Measurements from ENCODE around the gene SLC5A10.

Gene SLC5A10

DNA sequence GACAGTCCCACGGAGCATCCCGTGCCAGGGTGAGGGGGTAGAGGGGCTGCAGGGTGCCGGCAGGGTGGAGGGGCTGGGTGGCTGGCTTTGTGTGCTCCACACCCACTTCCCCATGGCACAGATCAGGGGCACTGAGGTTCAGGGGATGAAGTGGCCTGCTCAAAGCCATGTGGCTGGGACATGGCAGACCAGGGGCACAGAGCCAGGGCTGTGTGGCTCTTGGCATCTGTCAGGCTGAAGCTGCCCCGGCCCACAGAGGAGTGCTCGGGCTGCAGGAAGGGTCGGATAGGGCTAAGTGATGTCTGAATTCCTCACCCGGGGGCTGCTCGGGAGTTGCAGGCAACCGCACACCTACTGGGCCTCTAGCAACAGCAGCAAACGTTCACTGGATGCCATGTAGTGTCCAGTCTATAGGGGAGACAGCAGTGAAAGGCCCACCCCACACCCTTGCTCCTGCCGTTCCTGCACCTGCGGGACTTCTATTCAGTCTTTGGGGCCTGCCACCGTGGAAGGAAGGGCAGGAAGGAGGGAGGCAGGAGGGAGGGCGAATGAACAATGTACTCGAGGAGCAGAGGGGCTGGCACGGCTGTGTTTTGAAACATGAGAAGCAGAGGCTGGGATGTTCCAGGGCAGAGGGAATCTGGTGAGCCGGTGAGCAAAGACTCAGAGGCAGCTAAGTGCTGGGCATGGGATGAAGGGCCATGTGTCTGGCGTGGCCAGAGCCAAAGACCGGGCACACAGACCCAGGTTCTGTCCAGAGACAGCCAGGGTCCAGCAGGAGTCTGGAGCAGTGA lies 15.1 kb downstream of the SLC5A10 start:
- no peak for DNase-seq

DNA sequence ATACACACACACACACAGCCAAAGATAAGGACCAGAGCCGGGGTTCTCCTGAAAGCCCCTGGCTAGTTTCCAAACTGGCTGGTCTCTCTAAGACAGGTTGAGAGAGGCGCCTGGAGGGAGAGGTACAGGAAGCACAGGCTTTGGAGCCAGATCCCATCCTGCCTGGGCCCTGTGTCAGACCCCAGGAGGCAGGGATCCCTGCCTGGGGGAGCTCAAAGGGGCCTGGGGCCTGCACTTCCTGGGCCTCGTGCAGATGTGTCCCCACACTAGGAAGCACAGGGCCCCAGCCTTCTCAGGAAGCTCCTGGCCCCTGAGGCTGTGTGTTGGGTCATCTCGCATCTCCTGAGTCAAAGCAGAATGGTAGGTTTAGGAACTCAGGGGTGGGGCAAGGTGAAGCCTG lies 16.0 kb downstream of the SLC5A10 start:
- no peak for DNase-seq

DNA sequence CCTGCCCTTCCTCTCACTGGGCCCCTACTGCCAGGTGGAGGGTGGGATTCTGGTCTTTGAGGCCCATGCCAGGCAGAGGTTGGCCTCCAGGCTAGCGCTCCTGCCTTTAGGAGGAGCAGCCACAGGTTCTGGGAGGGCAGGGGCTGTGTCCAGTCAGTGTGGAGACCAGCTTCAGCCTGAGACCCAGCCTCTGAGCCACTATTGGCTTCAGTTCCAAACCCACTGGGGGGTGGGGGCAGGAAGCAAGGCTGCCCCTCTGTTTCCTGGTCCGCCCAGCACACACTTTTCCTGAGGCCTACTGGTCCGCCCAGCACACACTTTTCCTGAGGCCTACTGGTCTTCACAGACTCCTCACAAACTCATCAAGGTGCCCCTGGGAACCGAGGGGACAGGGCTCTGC lies 16.4 kb downstream of the SLC5A10 start:
- no peak for DNase-seq

DNA sequence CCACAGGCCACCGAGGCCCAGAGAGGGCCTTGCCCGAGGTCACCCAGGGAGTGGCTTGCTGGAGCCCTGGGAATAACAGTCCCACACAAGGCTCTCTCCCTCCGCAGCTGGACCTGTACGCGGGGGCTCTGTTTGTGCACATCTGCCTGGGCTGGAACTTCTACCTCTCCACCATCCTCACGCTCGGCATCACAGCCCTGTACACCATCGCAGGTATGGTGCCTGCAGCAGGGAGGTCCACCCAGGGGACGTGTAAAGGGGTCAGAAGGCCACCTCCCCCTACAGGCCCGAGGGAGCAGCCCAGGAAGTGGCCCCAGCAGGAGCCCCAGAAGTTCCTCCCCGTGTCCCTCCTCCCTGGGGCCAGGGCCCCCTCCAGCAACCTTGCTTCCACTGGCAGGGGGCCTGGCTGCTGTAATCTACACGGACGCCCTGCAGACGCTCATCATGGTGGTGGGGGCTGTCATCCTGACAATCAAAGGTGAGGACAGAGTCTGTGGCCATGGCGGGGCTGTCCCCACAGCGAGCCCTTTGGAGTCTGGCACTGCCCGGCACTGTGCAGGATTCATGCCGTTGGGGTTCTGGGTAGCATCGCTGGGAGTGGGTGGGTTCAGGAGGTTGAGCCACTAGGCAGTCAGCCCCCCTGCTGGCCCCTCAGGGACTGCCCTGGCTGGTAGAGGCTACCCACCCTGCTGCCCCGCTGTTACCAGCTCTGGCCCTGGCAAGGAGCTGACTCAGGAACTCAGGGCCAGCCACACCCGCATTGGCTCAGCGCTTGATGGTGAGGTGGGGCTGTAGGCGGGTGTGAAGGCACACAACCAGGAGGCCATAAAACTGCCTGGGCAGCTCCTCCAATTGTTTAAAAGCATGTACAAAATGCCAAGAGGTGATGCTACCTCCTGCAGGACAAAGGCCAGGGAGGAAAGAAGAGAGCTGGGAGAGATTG lies 17.3 kb downstream of the SLC5A10 start:
- DNase-seq: no peak

DNA sequence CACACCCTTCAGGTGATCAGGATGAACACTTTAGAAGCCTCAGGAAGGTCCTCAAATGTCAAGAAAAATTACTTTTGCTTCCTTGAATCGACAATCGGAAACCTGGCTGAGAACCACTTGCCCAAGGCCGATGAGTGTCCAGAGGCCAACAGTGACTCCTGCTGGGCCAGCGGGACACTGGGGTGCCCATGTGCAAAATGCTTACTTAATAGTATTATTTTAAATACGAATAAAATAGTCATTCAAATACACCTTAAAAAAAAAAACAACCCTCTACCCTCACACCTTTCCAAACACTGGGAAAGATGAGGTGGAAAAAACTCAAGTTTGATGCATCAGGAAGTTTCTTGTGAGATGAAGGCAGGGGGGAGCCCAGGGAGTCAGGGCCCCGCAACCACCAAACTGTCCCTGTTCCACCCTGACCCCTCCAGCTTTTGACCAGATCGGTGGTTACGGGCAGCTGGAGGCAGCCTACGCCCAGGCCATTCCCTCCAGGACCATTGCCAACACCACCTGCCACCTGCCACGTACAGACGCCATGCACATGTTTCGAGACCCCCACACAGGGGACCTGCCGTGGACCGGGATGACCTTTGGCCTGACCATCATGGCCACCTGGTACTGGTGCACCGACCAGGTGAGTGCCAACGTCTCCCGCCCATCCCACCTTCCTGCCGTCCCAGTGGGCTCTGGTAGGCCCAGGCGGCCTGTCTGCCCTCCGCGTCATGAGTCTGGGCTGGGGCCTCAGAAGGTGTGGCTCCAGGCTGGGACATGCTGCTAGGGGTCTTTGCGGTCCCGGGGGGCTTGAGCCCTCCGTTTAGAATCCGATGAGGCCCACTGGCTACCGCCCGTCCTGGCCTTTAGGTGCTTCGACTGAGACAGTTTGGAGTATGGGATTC lies 18.9 kb downstream of the SLC5A10 start:
- no peak for DNase-seq

DNA sequence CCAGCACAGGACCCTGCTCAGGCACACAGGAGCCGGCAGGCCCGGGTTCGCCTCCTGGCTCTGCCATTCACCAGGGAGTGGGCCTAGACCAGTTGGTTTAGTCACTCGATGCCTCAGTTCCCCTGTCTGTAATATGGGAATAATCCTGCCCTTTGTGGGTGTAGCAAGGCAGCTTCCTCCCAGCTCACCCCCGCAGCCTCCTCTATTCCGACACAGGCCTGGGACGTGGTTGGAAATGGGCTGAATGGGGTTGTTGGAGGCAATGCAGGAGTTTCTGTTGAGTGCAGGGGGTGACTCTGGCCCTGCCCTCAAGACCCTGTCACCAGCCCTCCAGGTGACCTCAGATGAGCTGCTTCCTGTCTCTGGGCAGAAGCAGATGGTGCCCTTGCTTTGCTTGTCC lies 19.8 kb downstream of the SLC5A10 start:
- no peak for DNase-seq

DNA sequence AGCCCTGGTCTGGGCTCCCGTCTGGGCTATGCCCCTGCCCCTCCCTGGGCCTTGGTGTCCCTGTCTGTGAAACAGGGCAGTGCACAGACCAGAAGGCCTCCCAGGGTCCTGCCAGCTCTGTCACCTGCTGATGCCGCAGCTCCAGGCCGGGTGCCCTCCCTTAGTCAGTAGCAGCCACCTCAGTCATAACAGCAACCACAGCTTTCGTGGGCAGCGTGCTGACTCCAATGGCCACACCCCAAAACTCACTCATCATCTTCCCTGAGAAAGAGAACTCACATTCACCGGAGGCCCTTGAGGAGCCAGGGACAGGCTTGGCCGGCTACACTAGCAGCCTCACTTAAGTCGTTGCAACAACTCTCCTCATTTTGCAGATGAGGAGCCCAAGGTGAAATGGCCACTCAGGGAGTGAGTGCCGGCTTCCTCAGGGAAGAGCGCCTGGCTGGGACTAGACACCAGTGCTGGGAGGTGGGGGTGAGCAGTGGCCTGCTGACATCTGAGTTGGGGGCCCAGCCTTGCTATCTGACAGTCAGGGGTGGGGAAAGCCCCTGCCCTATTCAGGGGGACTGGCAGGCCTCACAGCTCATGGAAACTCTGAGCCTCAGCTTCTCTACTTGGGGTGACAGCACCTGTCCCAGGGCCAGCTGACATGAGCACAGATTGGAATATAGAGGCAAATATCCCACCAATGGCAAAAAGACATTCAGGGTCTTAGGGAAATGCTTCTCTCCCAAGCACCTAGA lies 22.6 kb downstream of the SLC5A10 start:
- peak; percentile 66 for DNase-seq

DNA sequence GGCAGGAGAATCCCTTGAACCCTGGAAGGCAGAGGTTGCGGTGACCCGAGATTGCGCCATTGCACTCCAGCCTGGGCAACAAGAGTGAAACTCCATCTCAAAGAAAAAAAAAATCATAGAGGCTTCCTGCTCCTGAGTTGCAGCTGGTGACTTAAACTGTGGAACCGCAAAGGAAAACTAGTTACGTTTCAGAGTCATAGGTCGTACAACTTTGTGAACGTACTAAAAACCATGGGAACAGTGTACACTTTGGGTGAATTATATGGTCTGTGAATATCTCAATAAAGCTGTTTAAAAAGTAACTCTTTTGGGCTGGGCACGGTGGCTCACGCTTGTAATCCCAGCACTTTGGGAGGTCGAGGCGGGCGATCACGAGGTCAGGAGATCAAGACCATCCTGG lies 23.6 kb downstream of the SLC5A10 start:
- no peak for DNase-seq

DNA sequence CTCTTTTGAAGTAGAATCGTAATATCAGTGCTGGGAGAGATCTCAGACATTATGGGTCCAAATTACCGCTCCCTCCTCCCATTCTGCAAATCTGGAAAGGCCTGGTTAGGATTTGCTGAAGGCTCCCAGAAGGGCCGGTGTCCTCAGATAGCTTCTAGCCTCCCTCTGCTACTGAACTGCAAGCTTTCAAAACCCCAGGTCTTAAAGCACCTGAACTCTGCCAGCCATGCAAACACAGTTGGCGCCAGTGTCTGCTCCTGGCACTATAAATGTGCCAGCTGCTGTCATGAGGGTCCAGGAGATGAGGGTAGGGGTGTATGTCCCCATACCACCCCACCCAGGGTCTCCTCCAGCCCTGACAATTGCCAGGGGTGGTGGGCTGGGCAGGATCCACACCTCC lies 24.2 kb downstream of the SLC5A10 start:
- DNase-seq: no peak

DNA sequence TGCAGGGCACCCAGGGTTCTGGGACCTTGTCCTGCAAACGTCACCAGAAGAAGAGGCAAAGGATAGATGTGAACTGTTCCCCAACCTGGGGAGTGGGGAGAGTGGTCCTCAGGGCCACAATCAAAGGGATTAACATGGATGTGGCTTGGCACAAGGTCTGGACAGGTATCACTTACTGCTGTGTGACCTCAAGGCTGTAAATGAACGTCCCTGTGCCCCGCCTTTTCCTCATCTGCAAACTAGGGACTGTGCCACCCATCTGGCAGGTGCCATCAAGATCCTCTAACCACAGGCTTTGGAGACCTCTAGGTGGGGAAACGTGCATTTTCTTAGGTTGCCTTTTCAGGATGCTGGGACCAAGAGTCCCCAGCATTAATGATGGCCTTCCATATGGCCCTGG lies 25.1 kb downstream of the SLC5A10 start:
- no peak for DNase-seq

DNA sequence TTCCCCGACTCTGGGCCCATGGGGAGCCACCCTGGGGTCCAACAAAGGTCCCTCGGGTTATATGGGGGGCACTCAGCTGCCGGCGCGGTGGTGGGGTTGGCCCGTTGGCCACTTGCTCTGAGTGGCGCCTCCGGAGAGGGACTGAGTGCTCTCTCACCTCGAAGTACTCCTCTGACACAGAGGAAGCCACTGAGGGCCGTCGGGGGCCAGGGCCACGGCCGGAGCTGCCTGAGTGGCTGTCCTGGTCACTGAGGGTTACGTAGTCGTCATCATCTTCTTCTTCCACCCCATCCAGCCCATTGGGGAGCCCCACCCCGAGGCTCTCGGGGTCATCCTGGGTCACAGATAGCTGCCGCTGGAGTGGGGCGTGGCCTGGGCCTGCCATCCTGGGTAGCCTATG lies 25.7 kb downstream of the SLC5A10 start:
- no peak for DNase-seq

DNA sequence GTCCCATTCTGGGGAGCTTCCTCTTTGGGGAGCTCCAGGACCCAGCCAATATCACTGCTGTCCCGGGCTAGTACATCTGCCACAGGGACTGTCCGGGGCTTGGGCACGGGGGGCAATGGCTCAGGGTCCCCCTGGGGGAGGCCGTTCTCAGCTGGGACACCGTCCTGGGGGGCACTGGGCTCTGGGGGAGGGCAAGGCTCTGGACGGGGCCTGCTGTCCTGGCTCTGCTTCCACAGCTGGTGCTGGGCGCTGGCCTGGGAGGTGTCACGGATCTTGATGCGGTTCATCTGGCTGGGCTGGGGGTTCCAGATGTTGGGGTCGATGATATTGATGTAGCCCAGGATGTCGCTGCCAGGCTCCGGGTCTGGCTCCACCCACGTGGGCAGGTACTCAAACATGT lies 26.1 kb downstream of the SLC5A10 start:
- no peak for DNase-seq

DNA sequence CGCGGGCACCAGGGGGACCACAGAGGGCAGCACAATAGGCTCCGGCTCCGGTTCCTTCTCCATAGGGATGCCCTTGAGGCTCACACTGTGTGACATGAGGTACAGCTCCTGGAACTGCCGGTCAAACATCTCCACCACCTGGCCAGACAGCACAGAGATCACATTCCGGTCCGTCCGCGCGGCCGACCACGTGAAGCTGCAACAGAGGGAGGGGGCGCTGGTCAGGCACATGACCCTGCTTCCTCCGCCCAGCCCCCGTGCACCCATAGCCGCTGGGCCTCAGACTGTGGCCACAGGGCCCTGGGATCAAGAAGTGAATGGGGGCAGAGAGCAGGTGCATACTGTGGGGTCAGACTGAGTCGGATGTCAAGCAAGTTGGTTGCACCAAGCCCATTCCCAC lies 26.7 kb downstream of the SLC5A10 start:
- no peak for DNase-seq

DNA sequence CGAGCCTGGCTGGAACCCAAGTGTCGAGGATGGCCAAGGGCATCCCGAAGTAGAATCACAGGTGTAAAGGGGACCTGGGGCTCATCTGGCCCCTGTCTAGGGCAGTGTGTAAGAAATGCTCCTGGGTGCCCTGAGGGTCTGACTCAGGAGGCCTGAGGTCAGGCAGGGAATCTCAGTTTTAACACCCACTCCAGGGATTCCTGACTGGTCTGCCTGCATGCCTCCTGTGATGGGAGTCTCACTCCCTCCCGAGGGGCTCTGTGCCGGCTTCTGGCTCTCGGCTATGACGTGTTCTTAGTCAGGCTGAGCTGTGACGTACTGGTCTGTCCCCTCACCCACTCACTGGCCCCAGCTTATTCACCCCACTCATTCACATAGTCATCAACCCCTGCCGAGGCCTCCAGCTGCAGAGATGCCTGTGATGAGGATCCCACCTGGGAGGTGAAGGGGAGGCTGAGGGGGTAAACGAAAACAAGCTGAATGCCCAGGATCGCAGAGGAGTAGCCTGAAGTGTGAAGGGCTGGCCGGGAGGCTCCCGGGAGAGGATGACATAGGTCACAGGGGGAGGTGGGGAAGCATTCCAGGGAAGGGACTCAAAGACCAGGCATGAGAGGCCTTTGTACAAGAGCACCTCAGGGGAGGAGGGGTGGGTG lies 28.8 kb downstream of the SLC5A10 start:
- no peak for DNase-seq

DNA sequence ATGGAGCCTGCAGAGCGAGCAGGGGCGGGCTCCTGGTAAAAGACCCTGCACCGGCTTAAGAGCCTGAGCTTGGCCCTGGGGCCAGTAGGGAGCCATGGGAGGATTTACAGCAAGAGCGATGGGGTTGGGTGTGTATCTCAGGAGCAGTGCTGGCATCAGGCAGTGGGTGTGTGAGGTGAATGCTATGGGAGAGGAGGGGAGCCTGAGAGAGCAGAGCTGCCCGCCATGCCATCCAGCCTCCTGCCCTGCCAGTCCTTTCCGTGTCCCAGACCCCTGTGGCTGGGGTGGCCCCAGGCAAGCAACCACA lies 29.3 kb downstream of the SLC5A10 start:
- no peak for DNase-seq

DNA sequence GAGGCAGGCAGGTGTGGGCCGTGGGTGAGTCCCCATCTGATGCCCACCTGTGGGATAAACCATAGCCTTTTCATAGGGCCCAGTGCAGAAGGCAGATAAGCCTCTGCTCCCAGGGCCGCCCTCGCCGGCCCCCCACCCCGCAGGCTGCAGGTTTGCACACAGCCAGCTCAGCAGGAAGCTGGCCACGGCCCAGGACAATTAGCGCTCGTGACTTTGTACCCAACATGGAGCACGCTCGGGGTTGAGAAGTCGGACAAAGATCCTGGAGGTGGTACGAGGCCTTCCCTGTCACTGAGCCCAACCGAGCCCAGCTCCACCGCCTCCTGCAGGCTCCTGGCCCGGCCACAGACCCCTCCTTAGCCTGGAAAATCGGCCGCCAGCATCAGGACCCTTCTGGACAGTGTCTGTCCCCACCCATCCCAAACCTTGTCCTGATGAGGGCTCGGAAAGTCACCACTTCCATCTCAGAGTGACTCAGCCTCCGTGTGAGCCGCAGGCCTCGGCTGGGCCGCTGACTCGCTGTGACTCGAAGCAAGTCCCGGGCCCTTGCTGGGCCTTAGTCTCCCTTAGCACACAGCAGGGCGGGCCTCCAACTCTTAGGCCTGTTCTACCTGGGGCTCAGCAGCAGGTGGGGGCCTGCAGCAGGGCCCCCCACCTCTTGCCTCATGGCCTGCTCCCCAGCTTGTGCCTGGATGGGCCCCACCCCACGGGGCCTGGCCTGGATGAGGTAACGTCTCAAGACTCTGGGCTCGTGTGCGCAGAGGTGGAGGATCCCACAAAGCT lies 29.9 kb downstream of the SLC5A10 start:
- peak; percentile 52 for DNase-seq

DNA sequence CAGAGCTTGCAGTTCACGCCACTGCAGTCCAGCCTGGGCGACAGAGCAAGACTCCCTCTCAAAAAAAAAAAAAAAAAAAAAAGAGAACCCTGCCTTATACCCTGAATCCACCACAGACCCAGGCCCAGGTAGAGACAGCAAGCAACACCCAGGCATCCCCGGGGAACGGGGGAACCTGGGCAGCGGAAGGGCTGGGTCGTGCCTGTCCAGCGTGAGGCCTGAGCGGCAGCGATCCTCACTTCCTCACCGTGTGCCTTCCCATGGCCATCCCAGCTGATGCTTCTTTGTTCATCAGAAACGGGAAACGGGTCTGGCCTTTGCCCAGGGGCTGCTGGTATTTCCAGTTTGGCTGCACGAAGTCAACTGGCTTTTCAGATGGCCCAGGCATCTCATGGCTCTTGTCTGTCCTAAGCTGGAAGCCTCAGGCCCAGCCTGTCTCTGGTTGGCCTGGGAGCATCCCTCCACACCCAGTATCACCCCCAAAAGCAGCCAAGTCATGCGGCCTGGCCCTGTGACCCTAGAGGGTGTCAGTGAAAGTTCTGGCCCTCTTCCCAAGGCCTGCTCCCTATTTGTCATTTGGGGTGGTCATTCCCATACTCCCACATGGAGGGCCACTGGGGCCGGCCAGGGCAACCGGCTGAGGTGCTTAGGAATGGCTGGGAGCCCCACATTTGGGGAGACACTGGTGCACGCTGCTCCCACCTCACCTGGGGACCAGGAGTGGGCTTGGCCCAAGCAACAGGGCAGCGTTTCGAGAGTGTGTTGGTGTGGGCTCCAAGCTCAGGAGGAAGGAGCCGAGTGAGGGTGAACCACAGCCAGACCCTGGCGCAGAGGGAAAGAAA lies 32.5 kb downstream of the SLC5A10 start:
- no peak for DNase-seq

DNA sequence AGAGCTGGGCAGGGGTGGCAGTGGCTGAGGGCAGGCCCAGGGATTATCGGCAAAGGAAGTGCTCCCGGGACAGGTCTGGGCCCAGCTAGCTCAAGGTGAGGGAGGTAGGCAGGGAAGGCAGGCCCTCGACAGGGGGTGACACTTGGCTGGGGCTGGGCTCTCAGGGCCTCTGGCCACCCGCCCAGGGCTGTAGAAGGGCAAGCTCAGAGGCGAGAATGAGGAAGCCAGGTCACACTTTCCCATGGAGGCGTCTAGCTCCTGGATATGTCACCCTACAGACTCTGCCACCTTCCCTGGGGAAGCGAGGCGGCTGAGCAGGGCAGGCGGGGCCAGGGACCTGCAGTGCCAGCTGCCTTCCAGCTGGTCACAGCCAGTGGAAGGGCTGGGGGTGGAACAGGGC lies 33.5 kb downstream of the SLC5A10 start:
- DNase-seq: no peak

DNA sequence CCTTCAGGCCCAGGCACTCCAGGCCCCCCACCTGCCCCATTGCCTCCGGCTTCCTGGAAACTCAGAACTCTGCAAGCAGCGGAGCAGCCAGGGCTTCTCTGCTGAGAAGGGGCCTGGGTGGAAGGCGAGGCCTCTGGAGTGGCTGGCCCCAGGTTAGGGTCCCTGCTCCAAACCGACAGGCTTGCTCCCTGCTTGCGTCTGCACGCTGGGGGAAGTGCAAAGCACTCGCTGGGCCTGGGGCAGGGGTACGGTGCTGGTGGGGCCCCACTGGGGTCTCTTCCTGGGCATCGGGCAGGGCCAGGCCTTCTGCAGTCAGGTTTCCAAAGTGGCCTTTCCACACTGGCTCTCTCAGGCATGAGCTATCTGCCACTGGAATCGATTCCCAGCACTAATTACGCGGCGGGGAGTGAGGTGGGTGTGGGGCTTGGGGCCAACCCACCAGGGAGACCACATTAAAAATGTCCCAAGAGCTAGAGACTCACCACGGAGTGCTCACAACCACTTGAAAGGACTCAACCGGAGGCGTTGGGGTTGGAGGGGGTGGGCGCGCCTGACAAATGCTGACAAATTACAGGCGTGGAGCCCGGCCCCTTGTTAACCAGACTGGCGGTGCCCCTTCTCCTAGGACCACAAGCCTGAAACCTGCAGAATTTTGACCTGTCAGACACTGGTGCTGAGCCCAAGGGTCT lies 34.7 kb downstream of the SLC5A10 start:
- DNase-seq: no peak

DNA sequence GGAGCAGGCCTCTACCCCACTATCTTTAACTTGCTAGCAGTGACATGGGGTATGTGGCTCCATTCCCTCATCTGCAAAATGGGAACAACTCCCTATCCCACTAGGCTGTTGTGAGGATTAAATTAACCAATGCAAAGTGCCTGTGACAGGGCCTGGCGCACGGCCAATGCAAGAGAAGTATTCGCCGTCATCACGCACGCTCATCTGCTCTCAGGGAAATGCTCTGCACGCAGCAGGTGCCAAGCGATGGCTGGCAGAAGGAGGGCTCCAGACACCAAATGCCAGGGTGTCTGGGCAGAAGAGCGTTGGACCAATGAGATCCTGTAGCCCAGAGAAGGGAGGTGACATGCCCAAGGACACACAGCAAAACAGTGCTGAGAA lies 35.3 kb downstream of the SLC5A10 start:
- DNase-seq: no peak
